OCI-LY1 (cell line): ENCODE measurements around the gene RPL37A.

ENCODE experiments used
- CTCF ChIP-seq: fragments of 200-600 bp; sonication (generic), shearing (Covaris generic); IDR thresholded peaks from 2 replicates; pipeline ENCODE4 v1.5.1; 2017; ENCODE audit warnings: mild to moderate bottlenecking, antibody characterized with exemption, low read length, moderate library complexity, mixed read lengths
- EZH2 ChIP-seq: fragments of 200-600 bp; sonication (generic), shearing (Covaris generic); IDR thresholded peaks from 2 replicates; pipeline ENCODE4 v1.8.0; 2017; ENCODE audit warnings: borderline replicate concordance, mixed run types, mild to moderate bottlenecking, antibody characterized with exemption, low read length, moderate library complexity, mixed read lengths

GRCh38 chr2:216540920-216541319, 42.3 kb downstream of the RPL37A start:
- TF ChIP-seq CTCF, result no peak
- no peak for TF ChIP-seq EZH2
